Left lung (tissue), 10 donors: ENCODE measurements around the gene FMR1NB. TPM values are rescaled to one million over a fixed set of nuclear protein-coding genes. Genes with fewer than 3 reads are reported as not detected.

Experiments used
- ATAC-seq: fragments of 200-7000 bp; cut with Tn5 transposase; one replicate; pipeline ENCODE4 v1.9.1; 2020; ENCODE audit warnings: moderate library complexity
- DNase-seq, 4 donors: peaks; one replicate each; pipeline ENCODE4 v3.0.0-alpha.2; 2013 to 2020
- H3K27ac ChIP-seq, 2 donors: fragments of 200-600 bp; sonication (generic) in 1 of 2; one replicate each; pipeline versions ENCODE4 v1.5.0 to v1.8.0; 2020 to 2021
- H3K27me3 ChIP-seq, 2 donors: fragments of 200-600 bp; sonication (generic) in 1 of 2; one replicate each; pipeline versions ENCODE4 v1.5.0 to v1.8.0; 2020 to 2021
- H3K36me3 ChIP-seq, 2 donors: fragments of 200-600 bp; sonication (generic) in 1 of 2; one replicate each; pipeline versions ENCODE4 v1.5.0 to v1.8.0; 2020 to 2021
- H3K4me1 ChIP-seq, 2 donors: fragments of 200-600 bp; one replicate each; pipeline ENCODE4 v1.8.0; 2021
- H3K4me3 ChIP-seq, 2 donors: fragments of 200-600 bp; sonication (generic) in 1 of 2; one replicate each; pipeline versions ENCODE4 v1.5.0 to v1.8.0; 2020 to 2021; ENCODE audit warnings: mild to moderate bottlenecking in 1 of 2
- H3K9me3 ChIP-seq, 2 donors: fragments of 200-600 bp; sonication (generic) in 1 of 2; one replicate each; pipeline versions ENCODE4 v1.5.0 to v1.8.0; 2020 to 2021
- CTCF ChIP-seq, 2 donors: fragments of 200-600 bp; sonication (generic) in 1 of 2; IDR thresholded peaks; one replicate each; pipeline versions ENCODE4 v1.5.0 to v1.8.0; 2021; ENCODE audit warnings: antibody characterized with exemption in 2 of 2
- intact Hi-C, 2 donors: fragments of 100-400 bp; cut with DNase I; formaldehyde crosslinking; loops; one replicate each; pipeline versions ENCODE4 v1.11.2 to v1.14.2; 2022
- polyA plus RNA-seq, 6 donors: library from polyadenylated mRNA; unstranded; fragments of 120-200 nt; gene quantifications; one replicate each; pipeline ENCODE4 v1.2.1, GENCODE V29; 2013; ENCODE audit not compliant: insufficient read length in 6 of 6
- total RNA-seq, 2 donors: library from RNA; stranded (reverse); fragmentation: NEBNext Ultra II Directional; extraction: Animal tissue kit (Norgen Biotek cat#: 25700); gene quantifications; one replicate each; pipeline ENCODE4 v1.2.1, GENCODE V29; 2021
- donor health status: DM: no; HTN: yes; CAD: no.
- donor health status: DM: no; HTN: no; CAD: no.

Gene FMR1NB
- total and polyA plus RNA-seq, 8 donors, result 0.16 to 0.32 TPM; not detected in 6

- DNase-seq (peak in 1 of 4 donors; percentile 25), ATAC-seq (no peak)
- Histone ChIP-seq H3K27me3 (no peaks in the 10 kb centered on the region), H3K4me3 (no peak overlapping the region), H3K4me1 (no peaks in the 10 kb centered on the region), H3K36me3 (no peaks in the 10 kb centered on the region), H3K27ac (no peak overlapping the region), H3K9me3 (no peaks in the 10 kb centered on the region)
- intact Hi-C loops, result no loop called here
- TF ChIP-seq CTCF (IDR thresholded peaks at IDR 0.05), result no peak
Measured at GRCh38 chrX:148035380-148035779, 54.2 kb downstream of the FMR1NB start.

GRCh38 chrX:148037020-148037419 lies 55.9 kb downstream of the FMR1NB start:
- intact Hi-C loops, result no loop called here
- H3K4me3 ChIP-seq, result no peak overlapping the region
- no peaks in the 10 kb centered on the region for H3K36me3 ChIP-seq
- TF ChIP-seq CTCF (IDR thresholded peaks at IDR 0.05), result no peak
- H3K9me3 ChIP-seq, result no peaks in the 10 kb centered on the region
- ATAC-seq (no peak), DNase-seq (no peak)
- no peak overlapping the region for H3K27ac ChIP-seq
- H3K27me3 ChIP-seq, result no peaks in the 10 kb centered on the region
- H3K4me1 ChIP-seq, result no peaks in the 10 kb centered on the region

GRCh38 chrX:148043271-148043855 lies 62.2 kb downstream of the FMR1NB start:
- no peak overlapping the region for H3K27ac ChIP-seq
- H3K4me3 ChIP-seq, result no peak overlapping the region
- TF ChIP-seq CTCF (IDR thresholded peaks at IDR 0.05), result no peak
- DNase-seq (no peak), ATAC-seq (no peak)
- intact Hi-C loops, result no loop called here
- no peaks in the 10 kb centered on the region for H3K27me3 ChIP-seq
- H3K4me1 ChIP-seq, result no peaks in the 10 kb centered on the region
- H3K36me3 ChIP-seq, result no peaks in the 10 kb centered on the region
- no peaks in the 10 kb centered on the region for H3K9me3 ChIP-seq

GRCh38 chrX:148047200-148047599 lies 66.1 kb downstream of the FMR1NB start:
- DNase-seq, result no peak
- no peak for TF ChIP-seq CTCF (IDR thresholded peaks at IDR 0.05)
- Histone ChIP-seq H3K27me3 (no peaks in the 10 kb centered on the region), H3K4me3 (no peak overlapping the region), H3K9me3 (no peaks in the 10 kb centered on the region), H3K27ac (no peak overlapping the region), H3K4me1 (no peaks in the 10 kb centered on the region), H3K36me3 (no peaks in the 10 kb centered on the region)
- ATAC-seq, result no peak
- intact Hi-C loops, result no loop called here

- H3K9me3 ChIP-seq, result no peaks in the 10 kb centered on the region
- intact Hi-C loops, result no loop called here
Measured at GRCh38 chrX:148049441-148049840, 68.3 kb downstream of the FMR1NB start.

More at GRCh38 chrX:148049441-148049840, 68.3 kb downstream of the FMR1NB start:
- no peak overlapping the region for H3K4me3 ChIP-seq
- H3K36me3 ChIP-seq, result no peaks in the 10 kb centered on the region
- ATAC-seq (peak; percentile 24), DNase-seq (peak in 1 of 4 donors; percentile 28)
- H3K4me1 ChIP-seq, result no peaks in the 10 kb centered on the region
- peak in 1 of 2 donors; percentile 43 for TF ChIP-seq CTCF (IDR thresholded peaks at IDR 0.05)
- no peaks in the 10 kb centered on the region for H3K27me3 ChIP-seq
- no peak overlapping the region for H3K27ac ChIP-seq
